ENCODE measurements around the gene ADARB2.

The ADARB2 gene

DNA sequence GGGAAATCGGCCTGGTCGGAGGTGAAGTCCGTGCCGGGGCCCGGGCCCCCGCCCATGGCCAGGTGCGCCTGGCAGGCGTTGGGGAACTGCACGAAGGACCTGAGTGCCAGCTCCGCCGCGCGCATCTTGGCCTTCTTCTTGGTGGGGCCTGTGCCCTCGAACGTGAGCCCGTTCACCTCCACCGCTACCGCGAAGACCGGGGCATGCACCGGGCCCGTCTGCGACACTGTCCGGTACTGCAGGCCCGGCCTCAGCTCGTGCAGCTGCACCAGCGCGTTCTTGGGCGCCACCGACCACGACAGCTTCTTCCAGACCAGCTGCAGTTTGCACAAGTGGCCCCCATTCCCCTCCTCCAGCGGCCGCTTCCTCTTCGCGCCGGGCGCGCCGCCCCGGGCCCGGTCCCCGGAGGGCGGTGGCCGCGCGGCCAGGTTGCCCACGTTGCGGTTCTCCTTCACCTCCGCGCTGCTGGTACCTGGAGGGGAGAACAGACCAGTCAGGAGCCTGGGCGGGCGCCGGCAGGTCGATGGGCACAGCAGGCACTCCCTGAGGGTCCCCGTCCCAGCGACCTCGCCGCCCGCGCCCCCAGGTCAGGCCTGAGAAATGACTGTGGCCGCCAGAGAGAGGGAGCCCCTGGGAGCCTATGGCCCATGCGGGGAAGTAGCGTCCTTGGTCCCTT lies 373.7 kb downstream of the ADARB2 start:
- TF ChIP-seq TAF1 (IDR thresholded peaks at IDR 0.05; ENCODE audit: low read depth) (no peak), CREB1 (IDR thresholded peaks at IDR 0.05; ENCODE audit: low read depth) (no peak), EP300 (IDR thresholded peaks at IDR 0.05; ENCODE audit: borderline replicate concordance) (no peak), RAD21 (IDR thresholded peaks at IDR 0.05; ENCODE audit: low read depth) (no peak), NFIC (IDR thresholded peaks at IDR 0.05) (no peak), FOXM1 (IDR thresholded peaks at IDR 0.05; ENCODE audit: borderline replicate concordance, low read depth) (no peak), CEBPB (IDR thresholded peaks at IDR 0.05) (no peak), EGR1 (IDR thresholded peaks at IDR 0.05) (no peak), YY1 (IDR thresholded peaks at IDR 0.05; ENCODE audit: low read depth) (no peak)
- TF ChIP-seq, protein P1, sequence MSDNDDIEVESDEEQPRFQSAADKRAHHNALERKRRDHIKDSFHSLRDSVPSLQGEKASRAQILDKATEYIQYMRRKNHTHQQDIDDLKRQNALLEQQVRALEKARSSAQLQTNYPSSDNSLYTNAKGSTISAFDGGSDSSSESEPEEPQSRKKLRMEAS (IDR thresholded peaks at IDR 0.05), result no peak

DNA sequence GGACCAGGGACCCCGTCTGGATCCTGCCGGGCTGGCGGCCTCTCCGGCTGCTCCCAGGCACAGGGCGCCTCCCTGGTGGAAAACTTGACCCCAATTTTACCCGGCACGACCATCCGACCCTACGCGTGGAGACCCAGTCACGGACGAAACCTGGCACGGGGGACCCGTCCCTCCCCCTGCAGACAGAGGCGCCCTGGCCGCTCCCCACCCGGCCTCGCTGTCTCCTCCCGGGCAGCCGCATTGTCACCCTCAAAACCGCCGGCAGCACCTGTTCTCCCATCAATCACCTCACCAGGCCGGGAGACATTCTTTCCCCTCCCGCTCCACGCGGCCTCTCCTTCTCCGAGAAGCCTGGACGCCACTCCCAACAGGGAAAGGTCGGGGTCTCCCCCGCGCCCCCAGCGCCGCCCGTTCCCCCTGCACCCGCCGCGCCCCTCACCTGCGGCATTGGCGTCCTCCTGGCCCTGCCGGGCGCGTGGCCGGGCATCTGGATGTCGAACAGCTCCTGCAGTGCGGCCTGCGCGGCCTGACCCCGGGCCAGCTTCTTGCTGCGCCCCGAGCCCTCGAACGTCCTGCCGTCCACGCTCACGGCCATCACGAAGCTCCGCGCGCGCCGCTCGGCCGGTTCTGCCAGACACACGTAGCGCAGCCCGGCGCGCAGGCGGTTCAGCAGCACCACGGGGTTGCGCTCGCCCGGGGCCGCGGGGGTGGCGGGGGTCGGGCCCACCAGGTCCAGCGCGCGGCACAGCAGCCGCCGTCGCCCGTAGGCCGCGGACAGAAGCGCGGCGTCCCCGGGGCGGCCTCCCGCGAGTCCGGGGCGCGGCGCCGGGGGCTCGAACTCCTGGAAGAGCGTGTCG lies 374.5 kb downstream of the ADARB2 start:
- no peak for TF ChIP-seq EP300 (IDR thresholded peaks at IDR 0.05; ENCODE audit: borderline replicate concordance)
- TF ChIP-seq TAF1 (IDR thresholded peaks at IDR 0.05; ENCODE audit: low read depth), result no peak
- no peak for TF ChIP-seq CEBPB (IDR thresholded peaks at IDR 0.05)
- TF ChIP-seq, protein P2, sequence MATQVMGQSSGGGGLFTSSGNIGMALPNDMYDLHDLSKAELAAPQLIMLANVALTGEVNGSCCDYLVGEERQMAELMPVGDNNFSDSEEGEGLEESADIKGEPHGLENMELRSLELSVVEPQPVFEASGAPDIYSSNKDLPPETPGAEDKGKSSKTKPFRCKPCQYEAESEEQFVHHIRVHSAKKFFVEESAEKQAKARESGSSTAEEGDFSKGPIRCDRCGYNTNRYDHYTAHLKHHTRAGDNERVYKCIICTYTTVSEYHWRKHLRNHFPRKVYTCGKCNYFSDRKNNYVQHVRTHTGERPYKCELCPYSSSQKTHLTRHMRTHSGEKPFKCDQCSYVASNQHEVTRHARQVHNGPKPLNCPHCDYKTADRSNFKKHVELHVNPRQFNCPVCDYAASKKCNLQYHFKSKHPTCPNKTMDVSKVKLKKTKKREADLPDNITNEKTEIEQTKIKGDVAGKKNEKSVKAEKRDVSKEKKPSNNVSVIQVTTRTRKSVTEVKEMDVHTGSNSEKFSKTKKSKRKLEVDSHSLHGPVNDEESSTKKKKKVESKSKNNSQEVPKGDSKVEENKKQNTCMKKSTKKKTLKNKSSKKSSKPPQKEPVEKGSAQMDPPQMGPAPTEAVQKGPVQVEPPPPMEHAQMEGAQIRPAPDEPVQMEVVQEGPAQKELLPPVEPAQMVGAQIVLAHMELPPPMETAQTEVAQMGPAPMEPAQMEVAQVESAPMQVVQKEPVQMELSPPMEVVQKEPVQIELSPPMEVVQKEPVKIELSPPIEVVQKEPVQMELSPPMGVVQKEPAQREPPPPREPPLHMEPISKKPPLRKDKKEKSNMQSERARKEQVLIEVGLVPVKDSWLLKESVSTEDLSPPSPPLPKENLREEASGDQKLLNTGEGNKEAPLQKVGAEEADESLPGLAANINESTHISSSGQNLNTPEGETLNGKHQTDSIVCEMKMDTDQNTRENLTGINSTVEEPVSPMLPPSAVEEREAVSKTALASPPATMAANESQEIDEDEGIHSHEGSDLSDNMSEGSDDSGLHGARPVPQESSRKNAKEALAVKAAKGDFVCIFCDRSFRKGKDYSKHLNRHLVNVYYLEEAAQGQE (IDR thresholded peaks at IDR 0.05; ENCODE audit: low read depth), result no peak
- TF ChIP-seq ZBTB7A (IDR thresholded peaks at IDR 0.05; ENCODE audit: low read depth), result no peak
- no peak for TF ChIP-seq EGR1 (IDR thresholded peaks at IDR 0.05)
- TF ChIP-seq NFIC (IDR thresholded peaks at IDR 0.05), result no peak
- TF ChIP-seq YY1 (IDR thresholded peaks at IDR 0.05; ENCODE audit: low read depth), result no peak
- no peak for TF ChIP-seq RAD21 (IDR thresholded peaks at IDR 0.05; ENCODE audit: low read depth)
- TF ChIP-seq FOXM1 (IDR thresholded peaks at IDR 0.05; ENCODE audit: borderline replicate concordance, low read depth), result no peak
- no peak for TF ChIP-seq TCF12 (IDR thresholded peaks at IDR 0.05; ENCODE audit: low read depth)
- TF ChIP-seq CREB1 (IDR thresholded peaks at IDR 0.05; ENCODE audit: low read depth), result no peak
- TF ChIP-seq TEAD4 (IDR thresholded peaks at IDR 0.05), result no peak
- TF ChIP-seq, protein P1 (IDR thresholded peaks at IDR 0.05), result no peak
- no peak for TF ChIP-seq USF1 (IDR thresholded peaks at IDR 0.05)

DNA sequence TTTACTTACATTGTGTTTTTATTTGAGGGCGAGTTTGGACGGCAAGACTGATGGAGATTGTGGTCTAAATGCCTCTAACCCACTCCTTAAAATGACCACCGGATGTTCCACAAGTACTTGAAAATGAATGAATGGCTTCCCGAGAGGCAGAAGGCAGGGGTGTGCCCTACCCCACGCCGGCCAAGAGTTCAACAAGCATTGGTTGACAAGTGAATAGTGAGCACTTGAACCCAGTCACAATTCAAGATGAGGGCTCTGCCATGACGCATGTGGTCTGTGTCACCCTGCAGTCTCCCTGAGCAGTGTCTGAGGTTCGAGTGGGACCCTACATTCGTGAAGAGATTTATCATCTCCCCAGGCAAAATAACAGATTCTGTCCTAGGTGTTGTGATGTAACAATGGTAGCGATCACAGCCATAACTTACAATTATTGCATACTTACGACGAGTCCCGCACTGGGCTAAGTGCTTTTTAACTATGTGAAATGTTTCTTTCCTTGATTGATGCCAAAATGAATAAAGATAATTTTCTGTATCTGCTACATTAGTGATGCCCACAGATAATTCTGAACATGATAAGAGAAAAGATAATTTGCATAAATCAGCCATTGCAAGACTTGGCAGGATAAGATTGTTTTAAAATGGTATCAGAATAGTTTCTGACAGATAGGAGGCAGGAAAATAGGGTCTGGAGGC lies 375.8 kb downstream of the ADARB2 start:
- no peak for TF ChIP-seq TEAD4 (IDR thresholded peaks at IDR 0.05)
- TF ChIP-seq CEBPB (IDR thresholded peaks at IDR 0.05), result no peak
- no peak for TF ChIP-seq EP300 (IDR thresholded peaks at IDR 0.05; ENCODE audit: borderline replicate concordance)
- TF ChIP-seq FOXM1 (IDR thresholded peaks at IDR 0.05; ENCODE audit: borderline replicate concordance, low read depth), result no peak
- TF ChIP-seq RAD21 (IDR thresholded peaks at IDR 0.05; ENCODE audit: low read depth), result no peak
- TF ChIP-seq, protein P2 (IDR thresholded peaks at IDR 0.05; ENCODE audit: low read depth), result no peak
- TF ChIP-seq, protein P1 (IDR thresholded peaks at IDR 0.05), result no peak
- TF ChIP-seq ZBTB7A (IDR thresholded peaks at IDR 0.05; ENCODE audit: low read depth), result no peak
- TF ChIP-seq TAF1 (IDR thresholded peaks at IDR 0.05; ENCODE audit: low read depth), result no peak
- no peak for TF ChIP-seq TCF12 (IDR thresholded peaks at IDR 0.05; ENCODE audit: low read depth)
- TF ChIP-seq YY1 (IDR thresholded peaks at IDR 0.05; ENCODE audit: low read depth), result no peak
- TF ChIP-seq EGR1 (IDR thresholded peaks at IDR 0.05), result no peak
- TF ChIP-seq USF1 (IDR thresholded peaks at IDR 0.05), result no peak
- no peak for TF ChIP-seq CREB1 (IDR thresholded peaks at IDR 0.05; ENCODE audit: low read depth)
- TF ChIP-seq NFIC (IDR thresholded peaks at IDR 0.05), result no peak

DNA sequence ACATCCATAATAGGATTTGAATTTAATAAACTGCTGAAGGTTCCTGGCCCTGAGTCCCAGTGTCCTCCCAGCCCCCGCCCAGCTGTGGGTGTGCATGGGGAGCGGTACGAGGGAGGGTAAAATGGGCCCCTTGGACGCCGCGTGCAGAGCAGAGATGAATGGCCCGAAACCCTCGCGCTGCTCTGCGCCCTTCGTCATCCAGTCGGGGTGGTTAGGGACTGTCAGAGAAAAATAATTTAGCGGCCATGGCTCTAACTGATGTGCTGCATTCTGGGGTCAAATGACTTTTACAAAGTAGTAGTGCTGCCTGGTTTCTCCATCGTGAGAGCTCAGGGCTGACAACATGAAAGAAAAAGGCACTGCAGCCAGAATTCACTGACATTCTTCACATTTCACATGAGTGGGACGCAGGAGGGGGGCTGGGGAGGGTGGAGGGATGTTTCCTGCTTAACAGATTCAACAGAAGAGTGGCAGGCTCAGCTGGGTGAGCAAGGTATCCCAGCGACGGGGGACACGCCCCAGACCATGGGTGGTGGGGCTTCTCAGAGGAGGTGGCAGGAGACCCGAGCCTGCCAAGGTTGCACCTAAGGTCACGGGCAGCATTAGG lies 376.7 kb downstream of the ADARB2 start:
- TF ChIP-seq FOXM1 (IDR thresholded peaks at IDR 0.05; ENCODE audit: borderline replicate concordance, low read depth) (no peak), NFIC (IDR thresholded peaks at IDR 0.05) (no peak), TEAD4 (IDR thresholded peaks at IDR 0.05) (no peak), YY1 (IDR thresholded peaks at IDR 0.05; ENCODE audit: low read depth) (no peak), RAD21 (IDR thresholded peaks at IDR 0.05; ENCODE audit: low read depth) (no peak), TCF12 (IDR thresholded peaks at IDR 0.05; ENCODE audit: low read depth) (no peak), ZBTB7A (IDR thresholded peaks at IDR 0.05; ENCODE audit: low read depth) (no peak), USF1 (IDR thresholded peaks at IDR 0.05) (no peak), CEBPB (IDR thresholded peaks at IDR 0.05) (no peak), TAF1 (IDR thresholded peaks at IDR 0.05; ENCODE audit: low read depth) (no peak), EP300 (IDR thresholded peaks at IDR 0.05; ENCODE audit: borderline replicate concordance) (no peak), EGR1 (IDR thresholded peaks at IDR 0.05) (no peak), CREB1 (IDR thresholded peaks at IDR 0.05; ENCODE audit: low read depth) (no peak)
- TF ChIP-seq, protein P2 (IDR thresholded peaks at IDR 0.05; ENCODE audit: low read depth), result no peak
- TF ChIP-seq, protein P1 (IDR thresholded peaks at IDR 0.05), result no peak

Measured in Ishikawa (cell line).